ENCODE results near the gene ATXN2. TPM values are rescaled to one million over a fixed set of nuclear protein-coding genes. Genes with fewer than 3 reads are reported as not detected.

The ATXN2 gene
- total and polyA plus RNA-seq, 9 of the 15 experiments (the other 6 are each of a cell fraction or from before 2014, with no cell fraction given): 16.8 to 67.8 (median 29.3) TPM

DNA sequence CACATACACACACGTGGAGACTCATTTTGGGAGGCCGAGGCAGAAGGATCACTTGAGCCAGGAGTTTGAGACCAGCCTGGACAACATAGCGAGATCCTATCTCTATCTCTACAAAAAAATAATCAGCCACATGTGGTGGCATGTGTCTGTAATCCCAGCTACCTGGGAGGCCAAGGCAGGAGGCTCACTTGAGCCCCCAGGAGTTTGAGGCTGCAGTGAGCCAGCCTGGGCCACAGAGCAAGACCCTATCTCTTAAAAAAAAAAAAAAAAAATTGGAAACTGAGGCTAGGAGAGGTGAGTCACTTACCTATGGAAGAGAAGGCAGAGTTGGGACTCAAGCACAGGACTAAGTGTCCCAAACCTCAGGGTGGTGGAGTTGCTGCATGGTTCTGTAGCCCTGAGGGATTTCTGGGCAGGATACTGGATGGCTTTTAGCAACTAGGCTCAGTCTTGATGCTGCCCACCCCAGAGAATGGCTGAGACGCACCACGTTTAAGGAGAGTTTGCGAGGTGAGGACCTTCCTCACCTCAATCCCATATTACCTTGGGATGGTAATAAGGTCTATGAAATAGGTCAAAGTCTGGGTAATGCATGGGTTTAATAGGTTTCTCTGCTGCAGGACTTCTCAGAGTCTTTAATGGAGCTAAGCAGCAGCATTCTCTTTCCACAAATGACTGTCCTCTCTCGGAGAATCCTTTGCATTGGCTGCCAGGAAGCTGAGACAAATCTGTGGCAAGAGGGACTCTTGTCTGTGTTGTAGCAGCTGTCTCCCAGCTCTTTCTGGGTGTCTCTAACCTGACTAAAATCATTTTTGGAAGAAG, 157.8 kb downstream of the ATXN2 start:
- ChIA-PET POLR2A (interaction anchor here (0.6 to 3.6 kb wide), 3 partner anchors 10 to 138 kb away, joined by 3 to 18 read pairs (median 3); no protein-coding TSS in a partner anchor), CTCF (ENCODE audit: low intra/inter-chr PET ratio) (no interaction called here)
- H3K9ac ChIP-seq (ENCODE audit: insufficient read depth in 1 of 2, low read depth in 2 of 2, low read length in 2 of 2): no peak overlapping the region
- H2AFZ ChIP-seq (ENCODE audit: low read depth, low read length): no peak overlapping the region
- no peaks in the 10 kb centered on the region for H3K27me3 ChIP-seq (ENCODE audit: control insufficient read depth in 2 of 2, insufficient read depth in 2 of 2, low read length in 2 of 2)
- peaks cover 8% of the 10 kb centered on the region for H3K9me1 ChIP-seq (ENCODE audit: control insufficient read depth, insufficient read depth, low read length)
- in situ Hi-C loops (cut with MboI): no loop called here
- DNase-seq (ENCODE audit: extremely low read depth in 1 of 4, low spot score in 3 of 4) (no peak), FAIRE-seq (peak; percentile 42), ATAC-seq (no peak)
- peaks cover 62% of the 10 kb centered on the region for H4K20me1 ChIP-seq (replicated peaks; ENCODE audit: control insufficient read depth, insufficient read depth, low read length)
- no peak overlapping the region for H3K27ac ChIP-seq (ENCODE audit: extremely low read depth, low read depth, low read length)
- WGBS (ENCODE audit: insufficient coverage, low coverage, missing lambda C conversion rate): 83% methylated on average over 7 of the region's 7 CpGs
- intact Hi-C loops (cut with micrococcal nuclease): no loop called here
- H3K36me3 ChIP-seq (ENCODE audit: control insufficient read depth, insufficient read depth, low read length): peaks cover 91% of the 10 kb centered on the region; the same call in 2 of the 3 replicates
- no peak overlapping the region for H3K4me2 ChIP-seq (ENCODE audit: insufficient read depth, low read length)
- BruUV-seq (replicated peaks): no TSS peak
- peaks cover 23 to 45% of the 10 kb centered on the region in 2 experiments for H3K4me1 ChIP-seq (replicated peaks in 1 of 2; ENCODE audit: control insufficient read depth in 2 of 2, insufficient read depth in 2 of 2, low read length in 2 of 2)
- no peak overlapping the region for H3K4me3 ChIP-seq
- H3K79me2 ChIP-seq (ENCODE audit: control insufficient read depth, insufficient read depth, low read length): peaks cover 92% of the 10 kb centered on the region
- H3K9me3 ChIP-seq (replicated peaks; ENCODE audit: control insufficient read depth, insufficient read depth, low read depth, low read length): no peaks in the 10 kb centered on the region
- TF ChIP-seq IRF9 (tag; IDR thresholded peaks at IDR 0.05) (no peak), MAFF (IDR thresholded peaks at IDR 0.05; ENCODE audit: low read length) (no peak), ZNF239 (CRISPR knock-in tag; IDR thresholded peaks at IDR 0.05) (peak; percentile 90), BCOR (IDR thresholded peaks at IDR 0.05) (peak; percentile 27; the same call in 1 of the 2 replicates), ZNF121 (CRISPR knock-in tag; conservative IDR thresholded peaks at IDR 0.05) (peak; percentile 82)

Measured in K562 (cell line).